Right atrium auricular region (tissue), 2 donors: ENCODE results near the gene PTGES2. TPM values are rescaled to one million over a fixed set of nuclear protein-coding genes. Genes with fewer than 3 reads are reported as not detected.
A peak's percentile ranks its signal among the peaks of the same experiment; 100 is the strongest.

Experiments
- DNase-seq: peaks from one replicate; pipeline ENCODE4 v3.0.0-alpha.2; 2019; ENCODE audit warnings: low spot score
- H3K27ac ChIP-seq, 2 donors: fragments of 200-600 bp; sonication (generic); 1 replicate in 1 of 2; 2 replicates in 1 of 2; pipeline ENCODE4 v1.5.1; 2016 to 2019
- H3K27me3 ChIP-seq, 2 donors: fragments of 200-600 bp; sonication (generic); one replicate each; pipeline versions ENCODE4 v1.5.1 to v1.6.0; 2017 to 2019
- H3K36me3 ChIP-seq: fragments of 200-600 bp; sonication (generic); one replicate; pipeline ENCODE4 v1.5.1; 2016
- H3K4me1 ChIP-seq, 2 donors: fragments of 200-600 bp; sonication (generic); one replicate each; pipeline versions ENCODE4 v1.5.1 to v1.6.0; 2017 to 2019
- H3K4me3 ChIP-seq, 2 donors: fragments of 200-600 bp; sonication (generic); 1 replicate in 1 of 2; 2 replicates in 1 of 2; pipeline ENCODE4 v1.5.1; 2017 to 2019; ENCODE audit warnings: mild to moderate bottlenecking in 1 of 2, moderate library complexity in 1 of 2
- H3K9me3 ChIP-seq, 2 donors: fragments of 200-600 bp; sonication (generic); one replicate each; pipeline ENCODE4 v1.5.1; 2019
- CTCF ChIP-seq, 2 donors: fragments of 200-600 bp; sonication (generic); IDR thresholded peaks; one replicate each; pipeline ENCODE4 v1.5.1; 2019; ENCODE audit warnings: antibody characterized with exemption in 2 of 2
- total RNA-seq, 2 donors: library from RNA; depleted of rRNA; stranded (reverse); fragments of >200 nt; gene quantifications; one replicate each; pipeline ENCODE4 v1.1.0, GENCODE V29; 2016

Gene PTGES2
- total RNA-seq, 2 donors from 2014 or later: 114 to 118 TPM

- TF ChIP-seq CTCF (IDR thresholded peaks at IDR 0.05): no peak
- no peaks in the 10 kb centered on the region for H3K27me3 ChIP-seq
- no peaks in the 10 kb centered on the region for H3K9me3 ChIP-seq
- peaks cover 13% of the 10 kb centered on the region for H3K36me3 ChIP-seq
- DNase-seq: no peak
- H3K4me1 ChIP-seq: peaks cover 0 to 29% of the 10 kb centered on the region in 2 donors
- H3K27ac ChIP-seq: peak overlapping the region; percentile 35 to 67
- peak overlapping the region; percentile 60 to 80 for H3K4me3 ChIP-seq
Observed at GRCh38 chr9:128159522-128159783, 31.9 kb upstream of the PTGES2 start.

- no peaks in the 10 kb centered on the region for H3K9me3 ChIP-seq
- H3K27me3 ChIP-seq: no peaks in the 10 kb centered on the region
- peaks cover 0 to 12% of the 10 kb centered on the region in 2 donors for H3K4me1 ChIP-seq
- DNase-seq: no peak
- H3K27ac ChIP-seq: no peak overlapping the region
- TF ChIP-seq CTCF (IDR thresholded peaks at IDR 0.05): no peak
- H3K36me3 ChIP-seq: no peaks in the 10 kb centered on the region
- no peak overlapping the region for H3K4me3 ChIP-seq
Observed at GRCh38 chr9:128155736-128156500, 28.4 kb upstream of the PTGES2 start.

GRCh38 chr9:128153947-128154695, 26.6 kb upstream of the PTGES2 start:
- no peaks in the 10 kb centered on the region for H3K27me3 ChIP-seq
- peaks cover 0 to 3% of the 10 kb centered on the region in 2 donors for H3K4me1 ChIP-seq
- no peak for TF ChIP-seq CTCF (IDR thresholded peaks at IDR 0.05)
- H3K4me3 ChIP-seq: no peak overlapping the region
- no peaks in the 10 kb centered on the region for H3K9me3 ChIP-seq
- H3K36me3 ChIP-seq: no peaks in the 10 kb centered on the region
- no peak for DNase-seq
- H3K27ac ChIP-seq: no peak overlapping the region

GRCh38 chr9:128153060-128153946, 25.8 kb upstream of the PTGES2 start:
- H3K4me3 ChIP-seq: no peak overlapping the region
- H3K27me3 ChIP-seq: no peaks in the 10 kb centered on the region
- no peaks in the 10 kb centered on the region for H3K36me3 ChIP-seq
- DNase-seq: no peak
- no peak for TF ChIP-seq CTCF (IDR thresholded peaks at IDR 0.05)
- no peaks in the 10 kb centered on the region for H3K9me3 ChIP-seq
- peaks cover 0 to 8% of the 10 kb centered on the region in 2 donors for H3K4me1 ChIP-seq
- H3K27ac ChIP-seq: no peak overlapping the region

GRCh38 chr9:128152133-128153059, 24.9 kb upstream of the PTGES2 start:
- H3K4me1 ChIP-seq: peaks cover 0 to 8% of the 10 kb centered on the region in 2 donors
- no peaks in the 10 kb centered on the region for H3K9me3 ChIP-seq
- no peak overlapping the region for H3K4me3 ChIP-seq
- no peak for DNase-seq
- no peaks in the 10 kb centered on the region for H3K27me3 ChIP-seq
- no peak overlapping the region for H3K27ac ChIP-seq
- H3K36me3 ChIP-seq: no peaks in the 10 kb centered on the region
- TF ChIP-seq CTCF (IDR thresholded peaks at IDR 0.05): no peak
